ENCODE measurements around the gene PDE2A.

PDE2A gene

GRCh38 chr11:72587696-72588095 is 86.5 kb downstream of the PDE2A start:
- DNase-seq: no peak

- DNase-seq: no peak
These were observed 87.7 kb downstream of the PDE2A start for GRCh38 chr11:72586321-72587090.

GRCh38 chr11:72585762-72586311 is 88.4 kb downstream of the PDE2A start:
- DNase-seq: peak; percentile 59 to 66

- DNase-seq: no peak
These were observed 89.2 kb downstream of the PDE2A start for GRCh38 chr11:72584939-72585597.

- DNase-seq: no peak
These were observed 89.8 kb downstream of the PDE2A start for GRCh38 chr11:72584293-72584938.

- no peak for DNase-seq
These were observed 90.5 kb downstream of the PDE2A start for GRCh38 chr11:72583616-72584292.

- no peak for DNase-seq
These were observed 91.1 kb downstream of the PDE2A start for GRCh38 chr11:72583177-72583553.

GRCh38 chr11:72582206-72583176 is 91.7 kb downstream of the PDE2A start:
- DNase-seq: no peak

GRCh38 chr11:72581067-72581466 is 93.2 kb downstream of the PDE2A start:
- no peak for DNase-seq

GRCh38 chr11:72580642-72580950 is 93.6 kb downstream of the PDE2A start:
- no peak for DNase-seq

- no peak for DNase-seq
These were observed 94.2 kb downstream of the PDE2A start for GRCh38 chr11:72579816-72580641.

GRCh38 chr11:72578991-72579815 is 95.0 kb downstream of the PDE2A start:
- no peak for DNase-seq

- DNase-seq: no peak
These were observed 95.7 kb downstream of the PDE2A start for GRCh38 chr11:72578566-72578965.

- DNase-seq: no peak
These were observed 96.2 kb downstream of the PDE2A start for GRCh38 chr11:72578051-72578450.

GRCh38 chr11:72577271-72577721 is 96.9 kb downstream of the PDE2A start:
- no peak for DNase-seq

GRCh38 chr11:72576661-72577060 is 97.6 kb downstream of the PDE2A start:
- DNase-seq: no peak

GRCh38 chr11:72576243-72576595 is 98.0 kb downstream of the PDE2A start:
- DNase-seq: no peak

GRCh38 chr11:72575533-72576242 is 98.5 kb downstream of the PDE2A start:
- no peak for DNase-seq

All from NCI-H2081 (cell line).